Kidney epithelial cell (primary cell): ENCODE results near the gene CADM2. TPM values are rescaled to one million over a fixed set of nuclear protein-coding genes. Genes with fewer than 3 reads are reported as not detected.

Source experiments
- DNase-seq: peaks from one replicate; pipeline ENCODE4 v3.0.0-alpha.2; 2010; ENCODE audit warnings: low read depth
- H3K27me3 ChIP-seq: 2 replicates; pipeline ENCODE4 v1.6.0; 2011; ENCODE audit warnings: low read length; ENCODE audit not compliant: control insufficient read depth, insufficient read depth
- H3K36me3 ChIP-seq: 2 replicates; pipeline ENCODE4 v1.5.1; 2011; ENCODE audit warnings: low read length; ENCODE audit not compliant: control insufficient read depth, insufficient read depth
- H3K4me3 ChIP-seq: 2 replicates; pipeline ENCODE4 v1.5.1; 2011; ENCODE audit warnings: low read depth, mild to moderate bottlenecking, control low read depth, low read length
- CTCF ChIP-seq: IDR thresholded peaks from 2 replicates; pipeline ENCODE4 v1.5.1; 2011; ENCODE audit warnings: mild to moderate bottlenecking, moderate library complexity, low read length, control low read depth, inconsistent platforms; ENCODE audit not compliant: insufficient read depth, poor library complexity, severe bottlenecking
- total RNA-seq: library from RNA; depleted of rRNA; stranded (reverse); fragments of >200 nt; gene quantifications from 2 replicates; pipeline ENCODE4 v1.2.3, GENCODE V29; 2015

The CADM2 gene
- total RNA-seq, 1 donor from 2014 or later = 0.42 TPM

GRCh38 chr3:85821130-85821756 is 862.5 kb downstream of the CADM2 start:
- TF ChIP-seq CTCF = peak; percentile 80
- H3K4me3 ChIP-seq = no peak overlapping the region
- no peaks in the 10 kb centered on the region for H3K27me3 ChIP-seq
- no peaks in the 10 kb centered on the region for H3K36me3 ChIP-seq
- peak; percentile 9 for DNase-seq

- Histone ChIP-seq H3K4me3 (no peak overlapping the region), H3K36me3 (no peaks in the 10 kb centered on the region), H3K27me3 (no peaks in the 10 kb centered on the region)
- no peak for DNase-seq
- TF ChIP-seq CTCF = no peak
Observed at GRCh38 chr3:85835857-85836440, 877.2 kb downstream of the CADM2 start.

- Histone ChIP-seq H3K27me3 (no peaks in the 10 kb centered on the region), H3K36me3 (no peaks in the 10 kb centered on the region), H3K4me3 (no peak overlapping the region)
- no peak for DNase-seq
- TF ChIP-seq CTCF = no peak
Observed at GRCh38 chr3:85837402-85837801, 878.6 kb downstream of the CADM2 start.

GRCh38 chr3:85838921-85839320 is 880.1 kb downstream of the CADM2 start:
- no peak for DNase-seq
- no peak for TF ChIP-seq CTCF
- H3K4me3 ChIP-seq = no peak overlapping the region
- no peaks in the 10 kb centered on the region for H3K27me3 ChIP-seq
- no peaks in the 10 kb centered on the region for H3K36me3 ChIP-seq

- Histone ChIP-seq H3K4me3 (no peak overlapping the region), H3K36me3 (no peaks in the 10 kb centered on the region), H3K27me3 (no peaks in the 10 kb centered on the region)
- no peak for TF ChIP-seq CTCF
- DNase-seq = no peak
Observed at GRCh38 chr3:85842081-85842480, 883.3 kb downstream of the CADM2 start.

GRCh38 chr3:85846940-85847339 is 888.2 kb downstream of the CADM2 start:
- no peak for TF ChIP-seq CTCF
- DNase-seq = no peak
- no peaks in the 10 kb centered on the region for H3K36me3 ChIP-seq
- no peaks in the 10 kb centered on the region for H3K27me3 ChIP-seq
- H3K4me3 ChIP-seq = no peak overlapping the region
